ENCODE measurements around the gene KCNS1. TPM values are rescaled to one million over a fixed set of nuclear protein-coding genes. Genes with fewer than 3 reads are reported as not detected.

Gene KCNS1
- total and polyA plus RNA-seq, 3 donors from 2014 or later: 2.1 to 7.7 (median 4.6) TPM

GRCh38 chr20:45136911-45137310 lies 36.0 kb upstream of the KCNS1 start:
- no peaks in the 10 kb centered on the region for H3K9me3 ChIP-seq
- no peaks in the 10 kb centered on the region for H3K4me1 ChIP-seq
- intact Hi-C loops (cut with DNase I; ENCODE audit: low total_unique reads): no loop called here
- WGBS, 2 donors: 81 to 92% methylated on average over 1 to 2 of the region's 2 CpGs
- H3K4me3 ChIP-seq: no peak overlapping the region
- no peak overlapping the region for H3K27ac ChIP-seq
- TF ChIP-seq POLR2A (IDR thresholded peaks at IDR 0.05) (no peak), CTCF (IDR thresholded peaks at IDR 0.05) (no peak)
- no peaks in the 10 kb centered on the region for H3K27me3 ChIP-seq
- no peak for DNase-seq
- no peaks in the 10 kb centered on the region for H3K36me3 ChIP-seq (ENCODE audit: low read depth, missing control alignments)

GRCh38 chr20:45128099-45128498 lies 27.2 kb upstream of the KCNS1 start:
- TF ChIP-seq CTCF (IDR thresholded peaks at IDR 0.05): no peak
- TF ChIP-seq POLR2A (IDR thresholded peaks at IDR 0.05): no peak
- Histone ChIP-seq H3K4me1 (no peaks in the 10 kb centered on the region), H3K27ac (no peak overlapping the region), H3K9me3 (no peaks in the 10 kb centered on the region), H3K27me3 (no peaks in the 10 kb centered on the region), H3K4me3 (no peak overlapping the region), H3K36me3 (ENCODE audit: low read depth, missing control alignments) (no peaks in the 10 kb centered on the region)
- no peak for DNase-seq
- 69 to 77% methylated on average over 2 of the region's 2 CpGs for WGBS, 2 donors
- intact Hi-C loops (cut with DNase I; ENCODE audit: low total_unique reads): no loop called here

- DNase-seq: no peak
- Histone ChIP-seq H3K27me3 (no peaks in the 10 kb centered on the region), H3K4me3 (no peak within 1 kb of the TSS), H3K36me3 (ENCODE audit: low read depth, missing control alignments) (no peaks in the 10 kb centered on the region), H3K27ac (no peak within 1 kb of the TSS), H3K9me3 (no peaks in the 10 kb centered on the region), H3K4me1 (no peaks in the 10 kb centered on the region)
- TF ChIP-seq POLR2A (IDR thresholded peaks at IDR 0.05) (no peak), CTCF (IDR thresholded peaks at IDR 0.05) (no peak)
- WGBS, 2 donors: 82 to 89% methylated on average over 5 to 6 of the region's 6 CpGs
- intact Hi-C loops (cut with DNase I; ENCODE audit: low total_unique reads): no loop called here
These were observed 23.4 kb upstream of the KCNS1 start, which contains the start of gene WFDC12 for GRCh38 chr20:45124365-45124764. TSS of gene WFDC12 (minus strand) at chr20:45124465. CDS start at chr20:45124447, 18 bp downstream.

- DNase-seq: no peak
- intact Hi-C loops (cut with DNase I; ENCODE audit: low total_unique reads): no loop called here
- TF ChIP-seq POLR2A (IDR thresholded peaks at IDR 0.05) (no peak), CTCF (IDR thresholded peaks at IDR 0.05) (no peak)
- 88 to 94% methylated on average over 2 of the region's 2 CpGs for WGBS, 2 donors
- Histone ChIP-seq H3K9me3 (no peaks in the 10 kb centered on the region), H3K27me3 (no peaks in the 10 kb centered on the region), H3K4me1 (no peaks in the 10 kb centered on the region), H3K4me3 (no peak overlapping the region), H3K36me3 (ENCODE audit: low read depth, missing control alignments) (no peaks in the 10 kb centered on the region), H3K27ac (no peak overlapping the region)
These were observed 20.5 kb upstream of the KCNS1 start for GRCh38 chr20:45121388-45121787.

GRCh38 chr20:45119556-45120266 lies 18.8 kb upstream of the KCNS1 start:
- no peak overlapping the region for H3K4me3 ChIP-seq
- TF ChIP-seq POLR2A (IDR thresholded peaks at IDR 0.05) (no peak), CTCF (IDR thresholded peaks at IDR 0.05) (no peak)
- H3K27me3 ChIP-seq: no peaks in the 10 kb centered on the region
- no peak for DNase-seq
- WGBS, 2 donors: 82 to 84% methylated on average over 2 of the region's 2 CpGs
- H3K4me1 ChIP-seq: no peaks in the 10 kb centered on the region
- intact Hi-C loops (cut with DNase I; ENCODE audit: low total_unique reads): no loop called here
- no peak overlapping the region for H3K27ac ChIP-seq
- H3K9me3 ChIP-seq: no peaks in the 10 kb centered on the region
- no peaks in the 10 kb centered on the region for H3K36me3 ChIP-seq (ENCODE audit: low read depth, missing control alignments)
